OCI-LY7 (cell line): Measurements from ENCODE around the gene ZBTB48. TPM values are rescaled to one million over a fixed set of nuclear protein-coding genes. Genes with fewer than 3 reads are reported as not detected.
"Not testable (repeated sequence)": the region's sequence is repeated elsewhere in the genome, so short reads cannot be mapped to it uniquely, and the experiment has no call there.

Experiments used
- BruUV-seq: library from RNA; stranded (reverse); fragments of 400-500 nt; replicated peaks from 2 replicates; lab custom pipeline; 2021; lab: Mats Ljungman, UMichigan
- CTCF ChIA-PET: fragments of 300-600 bp; sonication (Branson Sonifier 250); formaldehyde crosslinking; loops from one replicate; lab custom pipeline; 2022; ENCODE audit warnings: antibody characterized with exemption; ENCODE audit not compliant: unreplicated experiment; lab: Charles Lee
- POLR2A ChIA-PET: fragments of 300-600 bp; sonication (Branson Sonifier 250); formaldehyde crosslinking; loops from one replicate; lab custom pipeline; 2022; ENCODE audit warnings: antibody characterized with exemption; lab: Charles Lee
- DNase-seq: peaks from one replicate; pipeline ENCODE4 v3.0.0-alpha.2; 2015; ENCODE audit warnings: low spot score
- H2AFZ ChIP-seq: fragments of 200-600 bp; sonication (generic), shearing (Covaris generic); 2 replicates; pipeline ENCODE4 v1.6.1; 2014; ENCODE audit warnings: mild to moderate bottlenecking, antibody characterized with exemption, low read length, moderate library complexity
- H3K27ac ChIP-seq: fragments of 200-600 bp; sonication (generic); 2 replicates; pipeline ENCODE4 v1.5.1; 2014; ENCODE audit warnings: mixed run types, low read depth, mild to moderate bottlenecking, moderate library complexity, low read length, inconsistent platforms; ENCODE audit not compliant: poor library complexity, severe bottlenecking
- H3K36me3 ChIP-seq: fragments of 200-600 bp; sonication (generic); 2 replicates; pipeline ENCODE4 v1.6.1; 2014; ENCODE audit warnings: mild to moderate bottlenecking, antibody characterized with exemption, low read length, moderate library complexity, mixed read lengths; ENCODE audit not compliant: insufficient read depth
- H3K4me1 ChIP-seq: fragments of 200-600 bp; sonication (generic); 2 replicates; pipeline ENCODE4 v1.5.1; 2014; ENCODE audit warnings: mild to moderate bottlenecking, low read length; ENCODE audit not compliant: insufficient read depth, poor library complexity, severe bottlenecking
- H3K4me2 ChIP-seq: fragments of 200-600 bp; sonication (generic); 2 replicates; pipeline ENCODE4 v1.6.1; 2014; ENCODE audit warnings: mild to moderate bottlenecking, low read length
- H3K4me3 ChIP-seq: fragments of 200-600 bp; sonication (generic); 2 replicates; pipeline ENCODE4 v1.5.1; 2014; ENCODE audit warnings: mild to moderate bottlenecking, low read depth, low read length; ENCODE audit not compliant: poor library complexity, severe bottlenecking
- H3K79me2 ChIP-seq: fragments of 200-600 bp; sonication (generic); 2 replicates; pipeline ENCODE4 v1.6.1; 2016; ENCODE audit warnings: low read depth, mild to moderate bottlenecking, low read length, moderate library complexity, mixed read lengths; ENCODE audit not compliant: insufficient read depth
- H3K9me2 ChIP-seq: fragments of 200-600 bp; sonication (generic); 2 replicates; pipeline ENCODE4 v1.6.1; 2016; ENCODE audit warnings: mild to moderate bottlenecking, low read length, mixed read lengths; ENCODE audit not compliant: insufficient read depth
- H3K9me3 ChIP-seq: fragments of 200-600 bp; sonication (generic); 2 replicates; pipeline ENCODE4 v1.6.1; 2014; ENCODE audit warnings: mild to moderate bottlenecking, mixed run types, low read length, mixed read lengths
- H4K20me1 ChIP-seq: fragments of 200-600 bp; sonication (generic); 2 replicates; pipeline ENCODE4 v1.6.1; 2014; ENCODE audit warnings: mild to moderate bottlenecking, antibody characterized with exemption, low read length, moderate library complexity, mixed read lengths; ENCODE audit not compliant: insufficient read depth
- EZH2phosphoT487 ChIP-seq: fragments of 200-600 bp; sonication (generic); IDR thresholded peaks from 2 replicates; pipeline ENCODE4 v1.6.1; 2018; ENCODE audit warnings: low read depth, borderline replicate concordance, mild to moderate bottlenecking, mixed run types, antibody characterized with exemption, low read length, moderate library complexity, mixed read lengths
- intact Hi-C: fragments of 100-400 bp; cut with micrococcal nuclease; formaldehyde crosslinking; loops from one replicate; pipeline ENCODE4 v1.10.0; 2022; ENCODE audit not compliant: unreplicated experiment
- total RNA-seq, 2 experiments: library from RNA; depleted of rRNA in 1 of 2; stranded (reverse); fragments of >200 nt in 1 of 2; shearing (Covaris generic) in 1 of 2; gene quantifications; 2 replicates each; pipeline ENCODE4 v1.2.3, GENCODE V29; 2014 to 2022
- TF ChIP-seq, protein P1 (sequence below): fragments of 200-600 bp; sonication (generic); conservative IDR thresholded peaks from 2 replicates; pipeline ENCODE4 v1.5.1; 2014; ENCODE audit warnings: mild to moderate bottlenecking, antibody characterized with exemption, low read length, moderate library complexity, mixed read lengths

The ZBTB48 gene
- total RNA-seq, 2 experiments from 2014 or later = 41.9 to 51.3 TPM

DNA sequence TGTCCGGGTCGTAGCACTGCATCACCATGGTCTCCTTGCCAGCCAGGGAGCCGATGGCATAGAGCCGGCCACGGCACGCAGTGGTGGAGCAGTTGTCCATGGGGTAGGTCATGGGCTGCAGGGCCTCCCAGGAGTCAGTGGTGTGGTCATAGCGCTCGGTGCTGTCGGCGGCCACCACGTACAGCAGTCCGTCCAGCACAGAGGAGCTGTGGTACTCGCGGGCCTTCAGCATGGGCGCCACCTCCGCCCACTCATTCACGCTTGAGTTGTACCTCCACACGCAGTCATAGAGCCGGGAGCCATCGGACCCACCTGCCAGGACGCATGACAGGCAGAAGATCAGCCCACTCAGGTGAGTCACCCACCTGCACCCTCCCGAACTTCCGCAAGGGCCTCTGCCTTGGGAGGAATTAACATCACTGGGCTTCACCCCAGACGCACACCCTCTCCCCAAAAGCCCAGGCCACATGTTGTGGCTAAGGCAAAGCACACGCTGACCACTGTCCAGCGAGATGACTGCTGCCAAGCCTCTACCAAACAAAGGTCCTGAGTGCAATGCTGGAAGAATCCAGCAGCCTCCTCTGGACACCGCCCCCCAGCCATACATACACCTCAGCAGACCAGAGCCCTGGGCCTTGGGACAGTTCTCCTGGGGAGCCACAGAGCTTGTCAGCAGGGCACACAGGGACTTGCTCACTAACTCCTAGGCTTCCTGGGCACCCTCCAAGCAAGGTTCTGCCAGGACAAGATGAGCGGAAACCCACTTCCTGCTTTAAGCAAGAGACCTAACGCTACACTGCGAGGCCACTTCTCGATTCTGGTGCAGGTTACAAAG, 19.6 kb downstream of the ZBTB48 start:
- no TSS peak for BruUV-seq
- no peak overlapping the region for H2AFZ ChIP-seq
- no peak overlapping the region for H3K27ac ChIP-seq
- H3K4me2 ChIP-seq = peak overlapping the region; percentile 82
- peaks cover 22% of the 10 kb centered on the region; the same call in 1 of the 2 replicates for H3K36me3 ChIP-seq
- ChIA-PET CTCF (interaction anchor here (1.5 kb wide), 1 partner anchor 19 kb away, joined by 4 read pairs; no protein-coding TSS in a partner anchor), POLR2A (interaction anchor here (0.5 to 1.4 kb wide), 3 partner anchors 10 to 368 kb away, joined by 3 to 4 read pairs (median 3); no protein-coding TSS in a partner anchor)
- TF ChIP-seq, protein P1, sequence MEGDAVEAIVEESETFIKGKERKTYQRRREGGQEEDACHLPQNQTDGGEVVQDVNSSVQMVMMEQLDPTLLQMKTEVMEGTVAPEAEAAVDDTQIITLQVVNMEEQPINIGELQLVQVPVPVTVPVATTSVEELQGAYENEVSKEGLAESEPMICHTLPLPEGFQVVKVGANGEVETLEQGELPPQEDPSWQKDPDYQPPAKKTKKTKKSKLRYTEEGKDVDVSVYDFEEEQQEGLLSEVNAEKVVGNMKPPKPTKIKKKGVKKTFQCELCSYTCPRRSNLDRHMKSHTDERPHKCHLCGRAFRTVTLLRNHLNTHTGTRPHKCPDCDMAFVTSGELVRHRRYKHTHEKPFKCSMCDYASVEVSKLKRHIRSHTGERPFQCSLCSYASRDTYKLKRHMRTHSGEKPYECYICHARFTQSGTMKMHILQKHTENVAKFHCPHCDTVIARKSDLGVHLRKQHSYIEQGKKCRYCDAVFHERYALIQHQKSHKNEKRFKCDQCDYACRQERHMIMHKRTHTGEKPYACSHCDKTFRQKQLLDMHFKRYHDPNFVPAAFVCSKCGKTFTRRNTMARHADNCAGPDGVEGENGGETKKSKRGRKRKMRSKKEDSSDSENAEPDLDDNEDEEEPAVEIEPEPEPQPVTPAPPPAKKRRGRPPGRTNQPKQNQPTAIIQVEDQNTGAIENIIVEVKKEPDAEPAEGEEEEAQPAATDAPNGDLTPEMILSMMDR = no peak
- no peak for TF ChIP-seq EZH2phosphoT487
- no peaks in the 10 kb centered on the region for H3K9me3 ChIP-seq
- peak; percentile 61 for DNase-seq
- intact Hi-C loops = no loop called here
- no peaks in the 10 kb centered on the region for H3K9me2 ChIP-seq
- no peaks in the 10 kb centered on the region for H4K20me1 ChIP-seq
- H3K79me2 ChIP-seq = no peaks in the 10 kb centered on the region
- peak overlapping the region; percentile 46 for H3K4me3 ChIP-seq
- H3K4me1 ChIP-seq = peaks cover 35% of the 10 kb centered on the region

DNA sequence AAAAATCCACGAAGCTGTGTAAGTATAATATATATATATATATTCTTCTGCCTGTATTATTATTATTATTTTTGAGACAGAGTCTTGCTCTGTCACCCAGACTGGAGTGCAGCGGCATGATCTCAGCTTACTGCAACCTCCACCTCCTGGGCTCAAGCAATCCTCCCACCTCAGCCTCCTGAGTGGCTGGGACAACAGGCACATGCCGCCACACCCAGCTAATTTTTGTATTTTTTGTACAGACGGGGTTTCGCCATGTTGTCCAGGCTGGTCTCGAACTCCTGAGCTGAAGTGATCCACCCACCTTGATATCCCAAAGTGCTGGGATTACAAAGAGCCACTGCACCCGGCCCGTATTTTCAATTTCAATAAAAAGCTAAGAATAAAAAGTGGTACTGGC, 20.2 kb downstream of the ZBTB48 start:
- BruUV-seq, intact Hi-C loops: not testable (repeated sequence)
- peaks cover 22% of the 10 kb centered on the region; the same call in 1 of the 2 replicates for H3K36me3 ChIP-seq

DNA sequence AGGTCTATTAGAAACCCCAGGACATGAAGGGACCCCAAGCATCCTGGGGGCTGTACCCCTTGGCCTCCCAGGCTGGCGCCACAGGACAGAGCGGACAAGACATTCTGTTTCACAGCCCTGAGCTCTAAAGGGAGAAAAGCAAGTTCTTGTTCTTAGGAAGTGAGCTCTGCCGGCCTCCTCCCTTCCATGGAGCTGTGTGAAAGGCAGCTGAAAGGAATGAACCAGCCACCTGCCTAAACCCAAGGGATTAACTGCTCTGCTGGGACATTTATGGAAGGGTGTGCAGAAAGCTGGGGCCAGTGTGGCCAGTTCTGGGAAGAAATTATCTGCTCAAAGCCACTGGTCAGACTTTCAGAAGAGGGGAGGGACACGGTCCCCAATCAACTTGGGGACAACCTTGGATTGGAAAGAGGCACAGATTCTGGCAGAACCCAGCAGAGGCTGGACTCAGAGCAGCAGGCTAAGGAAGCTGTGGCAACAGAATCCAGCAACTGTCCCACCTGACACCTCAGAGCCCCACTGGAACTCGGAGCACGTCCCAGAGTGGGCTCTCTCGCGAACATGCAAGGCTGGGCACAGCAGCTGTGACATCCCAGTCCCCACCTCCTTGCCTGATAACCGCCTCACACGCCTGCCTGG, 20.7 kb downstream of the ZBTB48 start:
- peak overlapping the region; percentile 2; the same call in 1 of the 2 replicates for H2AFZ ChIP-seq
- no peaks in the 10 kb centered on the region for H3K79me2 ChIP-seq
- peaks cover 19% of the 10 kb centered on the region; the same call in 1 of the 2 replicates for H3K36me3 ChIP-seq
- peak overlapping the region; percentile 71 for H3K4me3 ChIP-seq
- no peaks in the 10 kb centered on the region for H4K20me1 ChIP-seq
- peak overlapping the region; percentile 82 for H3K4me2 ChIP-seq
- no TSS peak for BruUV-seq
- H3K9me2 ChIP-seq = no peaks in the 10 kb centered on the region
- no peaks in the 10 kb centered on the region for H3K9me3 ChIP-seq
- TF ChIP-seq EZH2phosphoT487 = no peak
- TF ChIP-seq, protein P1 = no peak
- no peak for DNase-seq
- intact Hi-C loops = no loop called here
- CTCF ChIA-PET = interaction anchor here (1.0 to 1.5 kb wide), 2 partner anchors 13 to 20 kb away, joined by 4 read pairs; no protein-coding TSS in a partner anchor
- POLR2A ChIA-PET = interaction anchor here (0.6 to 1.4 kb wide), 2 partner anchors 11 to 48 kb away, joined by 4 read pairs; no protein-coding TSS in a partner anchor
- H3K4me1 ChIP-seq = peaks cover 35% of the 10 kb centered on the region
- no peak overlapping the region for H3K27ac ChIP-seq

More for the DNA sequence above, 20.2 kb downstream of the ZBTB48 start:
- H3K27ac ChIP-seq, H3K79me2 ChIP-seq, H3K9me3 ChIP-seq, H2AFZ ChIP-seq, H4K20me1 ChIP-seq, H3K9me2 ChIP-seq, DNase-seq: not testable (repeated sequence)
- POLR2A ChIA-PET = interaction anchor here (1.4 kb wide), 1 partner anchor 11 kb away, joined by 4 read pairs; no protein-coding TSS in a partner anchor
- Histone ChIP-seq H3K4me1 (peaks cover 35% of the 10 kb centered on the region), H3K4me3 (peak overlapping the region; percentile 71), H3K4me2 (peak overlapping the region; percentile 82)
- CTCF ChIA-PET = interaction anchor here (1.0 to 1.5 kb wide), 2 partner anchors 12 to 20 kb away, joined by 4 read pairs; no protein-coding TSS in a partner anchor
